Smooth muscle cell (in vitro differentiated cells): Measurements from ENCODE around the gene ADARB2. TPM values are rescaled to one million over a fixed set of nuclear protein-coding genes. Genes with fewer than 3 reads are reported as not detected.

Experiments
- DNase-seq: peaks from one replicate; lab custom pipeline; 2025; ENCODE audit not compliant: unreplicated experiment; lab: John Stamatoyannopoulos, UW
- H2AFZ ChIP-seq: fragments of 200-600 bp; sonication (generic); 2 replicates; pipeline ENCODE4 v1.6.0; 2016; ENCODE audit warnings: antibody characterized with exemption, low read depth, mild to moderate bottlenecking
- H3F3A ChIP-seq: fragments of 200-600 bp; sonication (generic); 2 replicates; pipeline ENCODE4 v1.6.0; 2017; ENCODE audit warnings: antibody characterized with exemption, low read depth
- H3K27ac ChIP-seq: fragments of 200-600 bp; sonication (generic); 2 replicates; pipeline ENCODE4 v1.5.1; 2016; ENCODE audit warnings: low read depth, mild to moderate bottlenecking
- H3K27me3 ChIP-seq: fragments of 200-600 bp; sonication (generic); 2 replicates; pipeline ENCODE4 v1.6.1; 2016; ENCODE audit warnings: low read depth, mild to moderate bottlenecking
- H3K36me3 ChIP-seq: fragments of 200-600 bp; sonication (generic); 2 replicates; pipeline ENCODE4 v1.5.1; 2016; ENCODE audit warnings: low read depth
- H3K4me1 ChIP-seq: fragments of 200-600 bp; sonication (generic); 2 replicates; pipeline ENCODE4 v1.5.1; 2016; ENCODE audit warnings: low read depth
- H3K4me2 ChIP-seq: fragments of 200-600 bp; sonication (generic); 2 replicates; pipeline ENCODE4 v1.6.0; 2016; ENCODE audit warnings: mild to moderate bottlenecking
- H3K4me3 ChIP-seq: fragments of 200-600 bp; sonication (generic); 2 replicates; pipeline ENCODE4 v1.5.1; 2016; ENCODE audit warnings: mild to moderate bottlenecking
- H3K79me2 ChIP-seq: fragments of 200-600 bp; sonication (generic); 2 replicates; pipeline ENCODE4 v1.6.0; 2016; ENCODE audit warnings: low read depth, mild to moderate bottlenecking
- H3K9ac ChIP-seq: fragments of 200-600 bp; sonication (generic); 2 replicates; pipeline ENCODE4 v1.6.0; 2016; ENCODE audit warnings: low read depth
- H3K9me3 ChIP-seq: fragments of 200-600 bp; sonication (generic); replicated peaks from 2 replicates; pipeline ENCODE4 v1.5.1; 2016; ENCODE audit warnings: low read depth
- H4K20me1 ChIP-seq: fragments of 200-600 bp; sonication (generic); 2 replicates; pipeline ENCODE4 v1.6.0; 2016; ENCODE audit warnings: low read depth
- WGBS: methylation state at CpG from one replicate; pipeline ENCODE4 v1.1.7; 2016; ENCODE audit warnings: low lambda C conversion rate; 5-methylcytosine and 5-hydroxymethylcytosine counted together
- polyA plus RNA-seq: library from polyadenylated mRNA; unstranded; fragments of >200 nt; fragmentation: Nextera tagmentation; extraction: Ambion mirVana; gene quantifications from 2 replicates; pipeline ENCODE4 v1.2.1, GENCODE V29; 2016
- total RNA-seq: library from RNA; depleted of rRNA; stranded (reverse); fragments of >200 nt; gene quantifications from 2 replicates; pipeline ENCODE4 v1.2.3, GENCODE V29; 2014
- TF ChIP-seq, protein P1 (sequence below): fragments of 200-600 bp; sonication (generic); IDR thresholded peaks from 2 replicates; pipeline ENCODE4 v1.5.1; 2017; ENCODE audit warnings: borderline replicate concordance, mild to moderate bottlenecking, antibody characterized with exemption; ENCODE audit not compliant: insufficient read depth, poor library complexity, severe bottlenecking

The ADARB2 gene
- total and polyA plus RNA-seq, 2 experiments from 2014 or later: 0.13 to 0.39 TPM

DNA sequence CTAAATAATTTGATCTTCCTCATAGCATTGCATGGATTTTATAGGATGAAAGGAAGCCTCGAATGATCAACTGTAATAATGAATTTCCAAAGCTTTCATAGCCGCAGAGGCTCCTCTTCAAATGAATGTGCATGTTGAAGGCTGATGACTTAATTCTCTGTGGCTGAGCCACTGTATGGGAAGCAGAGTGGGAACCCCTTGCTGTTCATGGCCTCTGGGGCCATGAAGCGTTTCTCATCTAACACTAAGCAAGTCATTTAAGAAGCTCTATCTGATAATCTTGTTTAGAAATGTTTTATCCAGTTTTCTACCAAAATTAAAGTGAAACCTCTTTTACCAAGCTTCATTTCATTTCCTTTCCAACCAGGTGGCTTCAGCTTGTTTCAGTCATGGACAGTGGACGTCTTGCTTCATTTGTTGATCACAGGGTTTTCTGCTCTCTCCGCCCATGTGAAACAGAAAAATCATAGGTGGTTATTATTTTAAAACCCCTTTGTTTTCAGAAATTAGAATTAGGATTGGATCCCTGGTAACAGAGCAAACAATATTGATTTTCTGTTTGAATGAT is 10.3 kb upstream of the ADARB2 start:
- Histone ChIP-seq H2AFZ (no peak overlapping the region), H3K79me2 (no peaks in the 10 kb centered on the region), H3F3A (no peaks in the 10 kb centered on the region), H3K27ac (no peak overlapping the region), H3K27me3 (peaks cover 8% of the 10 kb centered on the region), H3K4me1 (no peaks in the 10 kb centered on the region), H4K20me1 (no peaks in the 10 kb centered on the region), H3K4me2 (no peak overlapping the region), H3K9me3 (no peaks in the 10 kb centered on the region), H3K36me3 (no peaks in the 10 kb centered on the region), H3K4me3 (no peak overlapping the region), H3K9ac (no peak overlapping the region)
- no peak for DNase-seq
- TF ChIP-seq, protein P1, sequence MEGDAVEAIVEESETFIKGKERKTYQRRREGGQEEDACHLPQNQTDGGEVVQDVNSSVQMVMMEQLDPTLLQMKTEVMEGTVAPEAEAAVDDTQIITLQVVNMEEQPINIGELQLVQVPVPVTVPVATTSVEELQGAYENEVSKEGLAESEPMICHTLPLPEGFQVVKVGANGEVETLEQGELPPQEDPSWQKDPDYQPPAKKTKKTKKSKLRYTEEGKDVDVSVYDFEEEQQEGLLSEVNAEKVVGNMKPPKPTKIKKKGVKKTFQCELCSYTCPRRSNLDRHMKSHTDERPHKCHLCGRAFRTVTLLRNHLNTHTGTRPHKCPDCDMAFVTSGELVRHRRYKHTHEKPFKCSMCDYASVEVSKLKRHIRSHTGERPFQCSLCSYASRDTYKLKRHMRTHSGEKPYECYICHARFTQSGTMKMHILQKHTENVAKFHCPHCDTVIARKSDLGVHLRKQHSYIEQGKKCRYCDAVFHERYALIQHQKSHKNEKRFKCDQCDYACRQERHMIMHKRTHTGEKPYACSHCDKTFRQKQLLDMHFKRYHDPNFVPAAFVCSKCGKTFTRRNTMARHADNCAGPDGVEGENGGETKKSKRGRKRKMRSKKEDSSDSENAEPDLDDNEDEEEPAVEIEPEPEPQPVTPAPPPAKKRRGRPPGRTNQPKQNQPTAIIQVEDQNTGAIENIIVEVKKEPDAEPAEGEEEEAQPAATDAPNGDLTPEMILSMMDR: no peak
- 85% methylated on average over 5 of the region's 5 CpGs for WGBS

DNA sequence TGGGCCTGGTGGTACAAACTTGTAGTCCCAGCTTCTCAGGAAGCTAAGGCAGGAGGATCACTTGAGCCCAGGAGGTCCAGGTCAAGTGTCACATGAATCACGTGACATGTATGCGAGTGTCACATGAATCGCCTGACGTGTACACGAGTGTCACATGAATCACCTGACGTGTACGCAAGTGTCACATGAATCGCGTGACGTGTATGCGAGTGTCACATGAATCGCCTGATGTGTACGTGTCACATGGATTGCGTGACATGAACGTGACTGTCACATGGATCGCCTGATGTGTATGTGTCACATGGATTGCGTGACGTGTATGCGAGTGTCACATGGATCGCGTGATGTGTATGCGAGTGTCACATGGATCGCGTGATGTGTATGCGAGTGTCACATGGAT is 9.5 kb upstream of the ADARB2 start:
- Histone ChIP-seq H3K79me2 (no peaks in the 10 kb centered on the region), H3K36me3 (no peaks in the 10 kb centered on the region), H4K20me1 (no peaks in the 10 kb centered on the region), H3K9ac (no peak overlapping the region), H2AFZ (no peak overlapping the region), H3K4me1 (no peaks in the 10 kb centered on the region), H3K4me3 (no peak overlapping the region), H3K27ac (no peak overlapping the region), H3F3A (no peaks in the 10 kb centered on the region), H3K4me2 (no peak overlapping the region), H3K9me3 (no peaks in the 10 kb centered on the region), H3K27me3 (peaks cover 16% of the 10 kb centered on the region)
- WGBS: 91% methylated on average over 25 of the region's 25 CpGs
- TF ChIP-seq, protein P1: no peak
- no peak for DNase-seq

DNA sequence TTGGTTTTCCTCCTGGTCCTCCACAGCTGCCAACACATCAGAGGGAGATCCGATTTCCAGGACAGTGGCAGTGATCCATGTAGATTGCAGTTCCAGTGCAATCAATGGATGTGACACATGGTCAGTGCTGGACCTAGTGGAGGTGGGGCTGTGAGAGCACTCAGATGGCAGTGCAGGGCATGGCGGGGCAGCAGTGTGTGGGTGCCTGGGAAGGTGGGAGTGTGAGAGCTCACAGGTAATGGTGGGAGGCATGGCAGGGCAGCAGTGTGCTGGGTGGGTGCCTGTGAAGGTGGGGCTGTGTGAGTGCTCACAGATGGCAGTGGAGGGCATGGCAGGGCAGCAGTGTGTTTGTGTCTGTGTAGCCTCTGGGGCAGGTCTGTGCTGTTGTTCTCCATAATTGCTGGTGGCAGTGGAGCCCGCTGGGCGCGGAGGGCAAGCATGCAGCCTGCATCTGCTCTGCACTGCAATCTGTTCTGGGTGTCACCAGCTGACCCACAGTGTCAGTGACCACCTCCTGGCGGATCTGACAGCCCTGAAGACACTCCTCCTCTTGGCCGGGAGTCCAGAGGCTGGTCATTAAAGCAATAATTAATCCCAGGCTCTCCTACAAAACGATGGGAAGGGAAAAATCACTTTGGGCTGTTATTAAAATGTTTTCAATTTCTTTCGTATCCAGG is 8.6 kb upstream of the ADARB2 start:
- WGBS: 86% methylated on average over 9 of the region's 9 CpGs
- H3K27me3 ChIP-seq: peaks cover 24% of the 10 kb centered on the region
- no peaks in the 10 kb centered on the region for H3K4me1 ChIP-seq
- no peak for DNase-seq
- TF ChIP-seq, protein P1: no peak
- no peak overlapping the region for H3K4me2 ChIP-seq
- no peaks in the 10 kb centered on the region for H3K9me3 ChIP-seq
- H3K4me3 ChIP-seq: no peak overlapping the region
- no peak overlapping the region for H3K9ac ChIP-seq
- H3K27ac ChIP-seq: no peak overlapping the region
- no peak overlapping the region for H2AFZ ChIP-seq
- H3K36me3 ChIP-seq: no peaks in the 10 kb centered on the region
- H3F3A ChIP-seq: no peaks in the 10 kb centered on the region
- no peaks in the 10 kb centered on the region for H4K20me1 ChIP-seq
- no peaks in the 10 kb centered on the region for H3K79me2 ChIP-seq

DNA sequence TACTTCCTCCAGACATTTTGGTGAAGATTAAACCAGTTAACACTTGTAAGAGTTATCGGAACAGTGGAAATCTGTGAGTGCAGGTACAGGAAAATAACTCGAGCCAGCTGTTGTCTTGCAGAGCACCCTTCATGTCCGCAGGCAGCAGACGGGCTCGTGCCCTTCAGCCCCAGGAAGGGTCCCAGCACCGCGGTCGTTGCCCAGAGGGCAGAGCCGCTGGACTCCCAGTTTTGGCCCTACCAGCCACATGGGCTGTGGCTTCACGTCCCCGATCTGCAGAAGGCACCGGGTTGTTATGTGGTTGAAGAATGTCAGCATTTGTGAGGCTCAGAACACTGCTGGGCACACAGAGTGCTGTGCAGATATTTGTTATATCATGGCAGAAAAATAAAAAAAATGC is 7.2 kb upstream of the ADARB2 start:
- no peak for DNase-seq
- TF ChIP-seq, protein P1: no peak
- Histone ChIP-seq H3K36me3 (no peaks in the 10 kb centered on the region), H3K9ac (no peak overlapping the region), H3K9me3 (no peaks in the 10 kb centered on the region), H3K4me2 (no peak overlapping the region), H2AFZ (no peak overlapping the region), H3K4me1 (peaks cover 3% of the 10 kb centered on the region), H4K20me1 (no peaks in the 10 kb centered on the region), H3K4me3 (no peak overlapping the region), H3F3A (no peaks in the 10 kb centered on the region), H3K79me2 (no peaks in the 10 kb centered on the region), H3K27ac (no peak overlapping the region), H3K27me3 (peaks cover 37% of the 10 kb centered on the region)
- WGBS: 86% methylated on average over 12 of the region's 12 CpGs
